NCI-H146 (cell line): ENCODE measurements around the gene SPINT2.

Experiments
- DNase-seq: peaks from one replicate; lab custom pipeline; 2025; lab: John Stamatoyannopoulos, UW

The SPINT2 gene

DNA sequence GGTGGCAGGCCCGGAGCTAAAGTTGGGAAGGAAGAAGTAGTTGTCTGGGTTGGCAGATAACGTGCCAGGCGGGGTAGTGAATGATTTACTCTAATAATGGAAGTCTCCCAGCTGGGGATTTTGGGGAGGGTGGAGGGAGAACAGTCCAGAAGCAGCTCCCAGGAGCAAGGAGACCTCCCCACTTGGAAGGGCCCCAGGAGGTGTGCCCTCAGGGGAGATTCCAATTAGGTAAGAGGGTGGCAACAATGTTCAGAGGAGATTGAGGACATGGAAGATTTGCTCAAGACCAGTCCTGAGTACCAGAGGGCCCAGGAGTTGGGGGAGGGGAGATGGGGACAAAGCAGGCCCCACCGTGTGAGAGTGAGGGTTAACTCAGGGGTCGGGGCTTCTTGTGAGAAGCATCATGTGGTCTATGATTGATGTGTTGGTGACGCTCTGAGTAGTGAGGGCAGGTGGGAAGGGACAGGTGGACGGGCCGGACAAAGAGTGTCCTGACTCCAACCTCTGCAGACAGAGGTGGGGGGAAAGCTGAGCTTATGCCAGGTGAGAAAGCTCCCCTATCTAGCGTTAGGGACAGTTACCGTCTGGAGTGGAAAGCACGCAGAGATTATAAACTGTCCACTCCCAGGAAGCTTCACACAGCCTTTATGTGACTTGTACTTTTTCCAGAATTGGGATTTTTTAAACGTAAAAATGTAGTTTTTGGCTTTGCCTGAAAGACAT lies 3.5 kb downstream of the SPINT2 start:
- no peak for DNase-seq

DNA sequence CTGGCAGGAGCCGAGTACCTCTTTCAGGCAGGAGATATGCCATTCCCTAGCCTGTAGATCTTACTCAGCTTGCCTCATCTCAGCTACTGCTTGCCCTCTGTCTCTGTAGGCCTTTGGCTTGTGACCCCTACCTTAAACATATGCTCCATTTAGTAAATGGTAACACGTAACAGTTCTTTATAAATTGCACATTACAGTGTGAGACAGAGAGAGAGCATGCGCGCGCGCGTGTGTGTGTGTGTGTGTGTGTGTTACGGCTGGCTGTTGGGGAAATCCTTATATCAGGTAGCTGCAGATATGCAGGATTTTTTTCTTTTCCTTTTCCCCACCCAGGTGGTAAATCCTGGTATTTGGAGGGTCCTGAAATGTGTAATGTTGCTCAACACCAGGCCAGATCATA lies 4.2 kb downstream of the SPINT2 start:
- DNase-seq: no peak

DNA sequence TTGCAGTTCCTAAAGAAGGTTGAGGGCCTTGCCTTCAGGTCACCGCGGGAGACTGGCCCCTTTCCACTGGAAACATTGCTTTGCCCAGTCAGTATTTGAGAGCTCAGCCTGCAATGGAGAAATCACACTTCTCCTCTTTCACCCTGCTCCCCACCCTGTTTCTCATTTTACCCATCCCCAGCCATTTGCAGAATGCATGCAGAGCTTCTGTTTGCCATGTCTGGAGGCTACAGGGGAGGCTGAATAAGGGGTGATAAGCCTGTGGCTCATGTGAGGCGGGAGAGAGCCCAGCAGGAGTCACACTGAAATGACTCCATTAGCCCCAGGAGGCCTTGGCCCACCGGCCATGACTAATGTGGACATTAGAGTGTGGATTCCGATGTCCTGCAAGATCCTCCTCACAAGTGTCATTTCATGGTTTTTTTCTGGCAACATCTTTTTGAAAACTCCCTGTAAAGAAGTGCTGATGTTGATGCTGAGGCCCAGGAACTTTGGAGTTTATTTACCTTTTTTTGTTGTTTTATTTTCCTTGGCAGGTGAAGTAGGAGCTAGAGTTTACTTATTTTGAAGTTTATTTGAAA lies 6.3 kb downstream of the SPINT2 start:
- DNase-seq: peak; percentile 93

- no peak for DNase-seq
Measured at GRCh38 chr19:38273499-38273898, 9.1 kb downstream of the SPINT2 start.

- DNase-seq: no peak
Measured at GRCh38 chr19:38274739-38275138, 10.4 kb downstream of the SPINT2 start.

- no peak for DNase-seq
Measured at GRCh38 chr19:38276942-38277517, 12.7 kb downstream of the SPINT2 start.

DNA sequence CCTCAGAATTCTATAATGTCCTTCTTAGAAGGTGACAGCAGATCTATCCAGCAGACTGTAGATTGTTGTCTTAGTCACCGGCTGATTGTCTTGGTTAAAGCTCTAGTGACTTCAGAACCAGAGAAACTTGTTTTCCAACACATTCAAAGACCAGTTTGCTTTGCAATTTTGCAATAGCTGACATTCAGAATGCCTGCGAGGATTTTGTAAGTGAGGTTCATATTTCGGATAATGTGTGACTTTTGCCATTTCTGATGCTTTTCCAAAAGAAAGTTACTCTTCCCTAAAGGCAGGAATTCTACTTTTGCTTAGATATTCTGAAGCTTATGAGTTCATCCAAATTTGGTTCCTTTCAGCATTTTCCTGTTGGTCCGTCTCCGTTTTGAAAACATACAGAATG lies 13.2 kb downstream of the SPINT2 start:
- DNase-seq: no peak

DNA sequence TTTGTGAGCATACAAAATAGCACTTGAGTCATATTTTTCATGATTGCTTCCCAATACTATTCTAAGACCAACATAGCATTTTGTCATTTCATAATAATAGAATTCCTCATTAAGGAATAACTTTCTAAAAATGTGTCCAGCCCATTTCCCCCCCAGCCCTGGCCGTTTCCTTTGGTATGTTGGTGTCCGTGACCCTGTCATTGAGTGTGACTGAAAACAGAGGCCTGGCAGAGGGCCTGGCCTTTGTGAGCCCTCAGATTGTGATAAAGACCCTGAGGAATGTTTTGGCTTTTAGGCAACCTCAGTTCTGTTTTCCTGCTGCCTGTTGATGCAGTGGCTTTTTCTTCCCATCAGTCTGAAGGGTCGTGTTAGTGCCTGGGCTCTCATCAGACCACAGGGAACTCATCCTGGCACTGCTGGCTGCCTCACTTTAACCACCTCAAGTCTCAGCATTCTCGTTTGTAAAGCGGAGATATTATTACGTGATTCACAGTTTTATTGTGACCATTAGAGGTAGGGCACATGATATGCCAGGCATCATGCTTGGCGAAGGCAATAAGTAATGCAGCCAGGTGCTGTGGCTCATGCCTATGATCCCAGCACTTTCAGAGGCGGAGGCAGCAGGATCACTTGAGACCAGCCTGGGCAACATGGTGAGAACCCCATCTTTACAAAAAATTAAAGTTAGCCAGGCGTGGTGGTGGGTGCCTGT lies 13.8 kb downstream of the SPINT2 start:
- no peak for DNase-seq

- no peak for DNase-seq
Measured at GRCh38 chr19:38278751-38279150, 14.4 kb downstream of the SPINT2 start.

DNA sequence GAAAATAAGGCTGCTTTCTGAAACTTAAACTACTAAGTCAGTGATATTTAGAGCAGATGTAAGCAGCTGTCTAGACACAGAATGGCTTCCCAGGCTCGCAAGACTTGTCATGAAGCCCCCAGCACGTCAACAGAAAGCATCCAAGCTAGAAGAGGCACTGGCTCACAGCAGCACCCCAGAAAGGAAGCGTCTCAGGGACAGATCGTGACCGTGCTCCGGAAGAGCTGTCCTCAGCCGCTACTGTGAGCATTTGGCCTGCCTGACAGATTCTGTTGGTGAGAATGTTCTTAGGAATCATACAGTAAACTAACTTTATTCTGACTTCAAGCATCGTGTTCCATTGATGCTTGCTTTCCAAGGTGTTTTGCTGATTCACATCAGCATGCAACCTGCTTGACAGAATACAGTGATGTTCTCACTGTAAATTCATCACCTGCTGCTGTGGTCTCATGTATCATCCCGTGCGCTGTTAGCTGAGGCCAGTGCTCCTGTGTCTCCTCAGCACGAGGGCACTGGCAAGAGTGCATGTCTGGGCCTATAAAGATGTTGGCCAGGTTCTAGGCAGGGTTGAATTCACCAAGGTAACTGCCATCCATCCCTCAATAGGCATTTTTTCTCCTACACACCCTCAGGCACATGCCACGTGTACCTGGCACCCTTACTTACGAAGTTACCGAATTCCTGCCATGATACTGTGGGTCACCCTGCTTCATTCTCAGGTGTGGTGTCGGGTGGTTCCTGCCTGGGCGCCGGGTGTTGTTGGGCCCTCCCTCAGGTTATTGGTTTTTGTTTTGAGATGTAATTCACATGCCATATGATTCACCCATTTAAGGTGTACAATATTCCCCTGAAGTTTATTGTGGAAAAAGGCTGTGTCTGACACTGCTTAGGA lies 15.9 kb downstream of the SPINT2 start:
- DNase-seq: no peak

GRCh38 chr19:38281811-38282566 lies 17.6 kb downstream of the SPINT2 start:
- no peak for DNase-seq

GRCh38 chr19:38283271-38283670 lies 18.9 kb downstream of the SPINT2 start:
- DNase-seq: no peak

DNA sequence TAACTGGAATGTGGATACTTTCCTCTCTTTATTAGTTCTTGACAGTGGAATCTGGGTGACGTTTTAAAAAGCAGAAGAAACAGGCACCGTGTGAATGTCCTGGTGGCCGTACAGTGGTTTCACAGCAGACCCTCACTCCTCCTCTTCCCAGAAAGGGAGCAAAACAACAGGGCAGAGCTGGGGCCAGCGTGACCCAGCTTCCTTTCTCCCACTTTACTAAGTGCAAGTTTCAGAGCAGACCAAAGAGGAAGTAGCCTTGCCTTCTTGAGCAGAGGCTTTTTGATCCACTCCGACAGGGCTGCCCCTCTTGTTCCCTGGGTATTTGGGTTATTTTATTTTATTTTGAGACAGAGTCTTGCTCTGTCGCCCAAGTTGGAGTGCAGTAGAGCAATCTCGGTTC lies 20.0 kb downstream of the SPINT2 start:
- no peak for DNase-seq

- no peak for DNase-seq
Measured at GRCh38 chr19:38285567-38285966, 21.2 kb downstream of the SPINT2 start.

DNA sequence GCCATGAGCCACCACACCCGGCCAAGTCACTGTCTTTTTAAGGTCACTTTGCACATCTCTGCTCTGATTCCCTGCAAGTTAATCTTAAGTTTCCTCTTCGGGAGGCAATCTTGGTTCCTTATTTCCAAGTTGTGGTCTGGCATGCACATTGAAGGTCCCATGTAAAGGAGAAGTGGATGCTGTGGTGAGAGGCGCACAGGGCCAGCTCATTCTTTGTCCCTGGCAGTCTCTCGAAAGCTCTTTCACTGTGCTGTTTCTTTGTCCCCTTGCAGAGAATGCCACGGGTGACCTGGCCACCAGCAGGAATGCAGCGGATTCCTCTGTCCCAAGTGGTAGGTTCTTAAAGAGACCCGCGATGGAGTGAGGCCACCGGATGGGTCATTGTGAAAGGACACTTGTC lies 23.2 kb downstream of the SPINT2 start:
- no peak for DNase-seq

- DNase-seq: no peak
Measured at GRCh38 chr19:38288123-38288855, 23.9 kb downstream of the SPINT2 start.

DNA sequence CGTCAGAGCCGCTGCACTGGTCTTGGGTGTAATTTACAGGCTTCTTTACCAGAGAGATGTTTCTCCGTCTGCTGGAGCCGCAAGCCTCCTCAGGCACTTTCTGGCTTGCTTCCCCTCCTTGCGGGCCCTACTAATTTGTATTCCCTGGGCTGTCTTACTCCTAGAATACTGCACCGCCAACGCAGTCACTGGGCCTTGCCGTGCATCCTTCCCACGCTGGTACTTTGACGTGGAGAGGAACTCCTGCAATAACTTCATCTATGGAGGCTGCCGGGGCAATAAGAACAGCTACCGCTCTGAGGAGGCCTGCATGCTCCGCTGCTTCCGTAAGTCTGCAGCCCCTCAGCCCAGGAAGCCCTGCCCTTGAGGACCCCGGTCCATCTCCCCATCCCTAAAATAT lies 25.6 kb downstream of the SPINT2 start:
- no peak for DNase-seq

GRCh38 chr19:38290631-38291147 lies 26.3 kb downstream of the SPINT2 start:
- no peak for DNase-seq

- no peak for DNase-seq
Measured at GRCh38 chr19:38291855-38292254, 27.5 kb downstream of the SPINT2 start.

GRCh38 chr19:38293281-38293680 lies 28.9 kb downstream of the SPINT2 start:
- DNase-seq: no peak
